Measurements from ENCODE around the gene HEBP2. TPM values are rescaled to one million over a fixed set of nuclear protein-coding genes. Genes with fewer than 3 reads are reported as not detected.

Gene HEBP2
- total RNA-seq, 1 donor from 2014 or later: 40.5 TPM

GRCh38 chr6:138454981-138455706 lies 51.1 kb downstream of the HEBP2 start:
- Histone ChIP-seq H2AFZ (ENCODE audit: low read depth, low read length) (no peak overlapping the region), H3K4me1 (ENCODE audit: insufficient read depth, low read length) (peaks cover 12% of the 10 kb centered on the region), H3K9me3 (ENCODE audit: insufficient read depth, low read depth, low read length) (no peaks in the 10 kb centered on the region), H3K36me3 (ENCODE audit: insufficient read depth, low read length) (no peaks in the 10 kb centered on the region), H3K4me2 (ENCODE audit: low read length) (peak overlapping the region; percentile 48), H3K4me3 (ENCODE audit: insufficient read depth, low read depth, low read length) (no peak overlapping the region), H4K20me1 (ENCODE audit: insufficient read depth, low read length) (peaks cover 9% of the 10 kb centered on the region), H3K9ac (ENCODE audit: low read length) (no peak overlapping the region), H3K27ac (ENCODE audit: low read depth, low read length) (no peak overlapping the region), H3K79me2 (ENCODE audit: insufficient read depth, low read length) (no peaks in the 10 kb centered on the region), H3K27me3 (ENCODE audit: insufficient read depth, low read length) (no peaks in the 10 kb centered on the region)
- no peaks in the 10 kb centered on the region for H3K9me3 Mint-ChIP-seq (ENCODE audit: unreplicated experiment)
- DNase-seq (ENCODE audit: low read depth) (peak; percentile 12), FAIRE-seq (no peak)
- H3K4me1 Mint-ChIP-seq (ENCODE audit: low read depth, unreplicated experiment): peaks cover 1% of the 10 kb centered on the region
- H3K36me3 Mint-ChIP-seq (ENCODE audit: low read depth, unreplicated experiment): peaks cover 6% of the 10 kb centered on the region
- no peaks in the 10 kb centered on the region for H3K27me3 Mint-ChIP-seq (ENCODE audit: low read depth, unreplicated experiment)
- H3K4me3 Mint-ChIP-seq (ENCODE audit: unreplicated experiment): no peak overlapping the region
- no peak for TF ChIP-seq CTCF (IDR thresholded peaks at IDR 0.05; ENCODE audit: insufficient read depth, low read depth, low read length)
- no peak overlapping the region for H3K27ac Mint-ChIP-seq (ENCODE audit: unreplicated experiment)

DNA sequence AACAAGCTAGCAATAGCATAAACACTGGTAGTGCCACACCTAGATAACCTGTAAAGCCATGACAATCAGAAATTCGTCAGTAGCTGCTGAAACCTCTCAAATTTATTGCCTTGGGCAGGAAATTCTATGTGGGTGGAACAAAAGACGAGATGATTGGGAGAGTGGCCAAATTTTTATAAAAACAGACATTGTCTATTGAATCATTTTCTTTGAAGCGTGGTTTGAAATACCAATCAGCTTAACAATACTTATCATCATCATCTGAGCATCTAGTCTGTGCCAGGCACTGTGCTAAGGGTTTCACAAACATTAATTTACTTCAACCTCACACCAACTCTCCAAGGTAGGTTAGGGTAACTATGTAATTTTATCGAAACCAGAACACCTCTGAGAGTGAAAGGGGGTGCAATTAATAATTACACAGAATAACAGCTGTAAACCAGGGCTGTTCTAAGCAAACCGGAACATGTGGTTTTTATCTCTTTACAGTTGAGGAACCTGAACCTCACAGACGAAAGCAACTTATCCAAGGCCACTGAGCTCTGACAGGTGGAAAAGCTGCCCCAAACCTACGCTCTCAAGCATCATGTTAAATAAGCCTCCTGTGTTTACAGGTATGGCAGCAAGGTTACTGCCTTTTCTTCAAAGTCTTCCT lies 51.9 kb downstream of the HEBP2 start:
- DNase-seq (ENCODE audit: low read depth) (peak; percentile 71), FAIRE-seq (no peak)
- H3K27ac ChIP-seq (ENCODE audit: low read depth, low read length): no peak overlapping the region
- H3K27me3 Mint-ChIP-seq (ENCODE audit: low read depth, unreplicated experiment): no peaks in the 10 kb centered on the region
- H4K20me1 ChIP-seq (ENCODE audit: insufficient read depth, low read length): peaks cover 3% of the 10 kb centered on the region
- H3K9me3 Mint-ChIP-seq (ENCODE audit: unreplicated experiment): no peaks in the 10 kb centered on the region
- no peaks in the 10 kb centered on the region for H3K79me2 ChIP-seq (ENCODE audit: insufficient read depth, low read length)
- no peaks in the 10 kb centered on the region for H3K9me3 ChIP-seq (ENCODE audit: insufficient read depth, low read depth, low read length)
- H3K36me3 Mint-ChIP-seq (ENCODE audit: low read depth, unreplicated experiment): peaks cover 7% of the 10 kb centered on the region
- peaks cover 3% of the 10 kb centered on the region for H3K36me3 ChIP-seq (ENCODE audit: insufficient read depth, low read length)
- TF ChIP-seq CTCF (IDR thresholded peaks at IDR 0.05; ENCODE audit: insufficient read depth, low read depth, low read length) (no peak), EZH2 (IDR thresholded peaks at IDR 0.05; ENCODE audit: insufficient read depth, low read length) (no peak)
- no peak overlapping the region for H3K4me3 ChIP-seq (ENCODE audit: insufficient read depth, low read depth, low read length)
- no peak overlapping the region for H3K9ac ChIP-seq (ENCODE audit: low read length)
- peak overlapping the region; percentile 48 for H3K4me2 ChIP-seq (ENCODE audit: low read length)
- no peak overlapping the region for H3K4me3 Mint-ChIP-seq (ENCODE audit: unreplicated experiment)
- H3K4me1 ChIP-seq (ENCODE audit: insufficient read depth, low read length): peaks cover 12% of the 10 kb centered on the region
- no peak overlapping the region for H2AFZ ChIP-seq (ENCODE audit: low read depth, low read length)
- no peaks in the 10 kb centered on the region for H3K27me3 ChIP-seq (ENCODE audit: insufficient read depth, low read length)
- peaks cover 1% of the 10 kb centered on the region for H3K4me1 Mint-ChIP-seq (ENCODE audit: low read depth, unreplicated experiment)
- no peak overlapping the region for H3K27ac Mint-ChIP-seq (ENCODE audit: unreplicated experiment)

GRCh38 chr6:138456401-138456790 lies 52.4 kb downstream of the HEBP2 start:
- Histone ChIP-seq H3K4me3 (ENCODE audit: insufficient read depth, low read depth, low read length) (no peak overlapping the region), H3K79me2 (ENCODE audit: insufficient read depth, low read length) (no peaks in the 10 kb centered on the region), H2AFZ (ENCODE audit: low read depth, low read length) (no peak overlapping the region), H3K4me2 (ENCODE audit: low read length) (no peak overlapping the region), H3K36me3 (ENCODE audit: insufficient read depth, low read length) (peaks cover 3% of the 10 kb centered on the region), H3K4me1 (ENCODE audit: insufficient read depth, low read length) (peaks cover 12% of the 10 kb centered on the region), H3K9ac (ENCODE audit: low read length) (no peak overlapping the region), H4K20me1 (ENCODE audit: insufficient read depth, low read length) (no peaks in the 10 kb centered on the region), H3K27ac (ENCODE audit: low read depth, low read length) (no peak overlapping the region), H3K27me3 (ENCODE audit: insufficient read depth, low read length) (no peaks in the 10 kb centered on the region), H3K9me3 (ENCODE audit: insufficient read depth, low read depth, low read length) (no peaks in the 10 kb centered on the region)
- Mint-ChIP-seq H3K9me3 (ENCODE audit: unreplicated experiment) (no peaks in the 10 kb centered on the region), H3K4me3 (ENCODE audit: unreplicated experiment) (no peak overlapping the region), H3K27ac (ENCODE audit: unreplicated experiment) (no peak overlapping the region), H3K27me3 (ENCODE audit: low read depth, unreplicated experiment) (no peaks in the 10 kb centered on the region), H3K36me3 (ENCODE audit: low read depth, unreplicated experiment) (peaks cover 11% of the 10 kb centered on the region), H3K4me1 (ENCODE audit: low read depth, unreplicated experiment) (peaks cover 1% of the 10 kb centered on the region)
- FAIRE-seq (no peak), DNase-seq (ENCODE audit: low read depth) (no peak)
- TF ChIP-seq CTCF (IDR thresholded peaks at IDR 0.05; ENCODE audit: insufficient read depth, low read depth, low read length): no peak
- TF ChIP-seq EZH2 (IDR thresholded peaks at IDR 0.05; ENCODE audit: insufficient read depth, low read length): no peak

All from astrocyte (in vitro differentiated cells and primary cell).